Panc1 (cell line): ENCODE results near the gene AURKAIP1. TPM values are rescaled to one million over a fixed set of nuclear protein-coding genes. Genes with fewer than 3 reads are reported as not detected.

Experiments used
- ATAC-seq: fragments of 200-7000 bp; cut with Tn5 transposase; 2 replicates; pipeline ENCODE4 v1.9.1; 2020; ENCODE audit warnings: mild to moderate bottlenecking, moderate library complexity
- BruUV-seq: library from RNA; stranded (reverse); fragments of 400-500 nt; replicated peaks from 2 replicates; lab custom pipeline; 2021; lab: Mats Ljungman, UMichigan
- CTCF ChIA-PET: fragments of 300-600 bp; sonication (Branson Sonifier 250); formaldehyde crosslinking; loops from one replicate; lab custom pipeline; 2022; ENCODE audit warnings: antibody characterized with exemption; lab: Charles Lee
- POLR2A ChIA-PET: fragments of 300-600 bp; sonication (Branson Sonifier 250); formaldehyde crosslinking; loops from one replicate; lab custom pipeline; 2022; ENCODE audit warnings: antibody characterized with exemption; lab: Charles Lee
- DNase-seq: peaks from one replicate; pipeline ENCODE4 v3.0.0-alpha.2; 2010; ENCODE audit warnings: low read depth, low spot score
- H3K27ac ChIP-seq: 2 replicates; pipeline ENCODE4 v1.5.1; 2011; ENCODE audit warnings: mild to moderate bottlenecking, low read length, inconsistent platforms
- H3K27me3 ChIP-seq: fragments of 200-500 bp; sonication (Bioruptor generic); 2 replicates; pipeline ENCODE4 v1.6.0; 2014; ENCODE audit warnings: low read length, inconsistent platforms; ENCODE audit not compliant: control insufficient read depth, insufficient read depth
- H3K36me3 ChIP-seq: fragments of 200-500 bp; sonication (Bioruptor generic); 2 replicates; pipeline ENCODE4 v1.5.1; 2014; ENCODE audit warnings: inconsistent platforms, mild to moderate bottlenecking, low read length, moderate library complexity; ENCODE audit not compliant: control insufficient read depth, insufficient read depth
- H3K4me1 ChIP-seq: 2 replicates; pipeline ENCODE4 v1.5.1; 2011; ENCODE audit warnings: inconsistent platforms, mild to moderate bottlenecking, low read length, moderate library complexity; ENCODE audit not compliant: control insufficient read depth, insufficient read depth
- H3K4me3 ChIP-seq, 2 experiments: 2 replicates each; pipeline ENCODE4 v1.5.1; 2011 to 2012; ENCODE audit warnings: low read depth in 2 of 2, low read length in 2 of 2, mild to moderate bottlenecking in 2 of 2, inconsistent platforms in 1 of 2, moderate library complexity in 1 of 2
- H3K9me3 ChIP-seq: fragments of 200-500 bp; sonication (Bioruptor generic); 2 replicates; pipeline ENCODE4 v1.5.1; 2014; ENCODE audit warnings: low read depth, mild to moderate bottlenecking, inconsistent platforms, low read length, moderate library complexity; ENCODE audit not compliant: control insufficient read depth, insufficient read depth
- POLR2AphosphoS5 ChIP-seq: IDR thresholded peaks from 2 replicates; pipeline ENCODE4 v1.6.1; 2012; ENCODE audit warnings: mild to moderate bottlenecking, low read depth, low read length, moderate library complexity
- REST ChIP-seq, 2 experiments: IDR thresholded peaks; 2 replicates each; pipeline ENCODE4 v1.6.1; 2011 to 2012; ENCODE audit warnings: low read depth in 2 of 2, control low read depth in 1 of 2, low read length in 1 of 2, mild to moderate bottlenecking in 1 of 2, moderate library complexity in 1 of 2; ENCODE audit not compliant: insufficient read depth in 1 of 2
- SIN3A ChIP-seq: IDR thresholded peaks from 2 replicates; pipeline ENCODE4 v1.6.1; 2012; ENCODE audit warnings: low read depth, mild to moderate bottlenecking, low read length, moderate library complexity, borderline replicate concordance; ENCODE audit not compliant: insufficient read depth
- TCF7L2 ChIP-seq: IDR thresholded peaks from 2 replicates; pipeline ENCODE4 v1.6.1; 2011; ENCODE audit warnings: mild to moderate bottlenecking, low read depth, low read length, inconsistent platforms
- in situ Hi-C: cut with HindIII; loops from 2 replicates; pipeline ENCODE4 v1.10.0; 2016; ENCODE audit warnings: low sequenced_read_pairs, low pct_unique_long_range_greater_than_20kb
- intact Hi-C: fragments of 100-400 bp; cut with micrococcal nuclease; formaldehyde crosslinking; loops from one replicate; pipeline ENCODE4 v1.10.0; 2022; ENCODE audit not compliant: unreplicated experiment
- total RNA-seq: library from RNA; stranded (reverse); gene quantifications from one replicate; pipeline ENCODE4 v1.2.1, GENCODE V29; 2021; ENCODE audit not compliant: unreplicated experiment
- TF ChIP-seq, protein P1 (sequence below): fragments of 450-650 bp; IDR thresholded peaks from 2 replicates; pipeline ENCODE4 v1.5.1; 2017; ENCODE audit warnings: mild to moderate bottlenecking

Gene AURKAIP1
- total RNA-seq, 1 experiment from 2014 or later = 335 TPM

DNA sequence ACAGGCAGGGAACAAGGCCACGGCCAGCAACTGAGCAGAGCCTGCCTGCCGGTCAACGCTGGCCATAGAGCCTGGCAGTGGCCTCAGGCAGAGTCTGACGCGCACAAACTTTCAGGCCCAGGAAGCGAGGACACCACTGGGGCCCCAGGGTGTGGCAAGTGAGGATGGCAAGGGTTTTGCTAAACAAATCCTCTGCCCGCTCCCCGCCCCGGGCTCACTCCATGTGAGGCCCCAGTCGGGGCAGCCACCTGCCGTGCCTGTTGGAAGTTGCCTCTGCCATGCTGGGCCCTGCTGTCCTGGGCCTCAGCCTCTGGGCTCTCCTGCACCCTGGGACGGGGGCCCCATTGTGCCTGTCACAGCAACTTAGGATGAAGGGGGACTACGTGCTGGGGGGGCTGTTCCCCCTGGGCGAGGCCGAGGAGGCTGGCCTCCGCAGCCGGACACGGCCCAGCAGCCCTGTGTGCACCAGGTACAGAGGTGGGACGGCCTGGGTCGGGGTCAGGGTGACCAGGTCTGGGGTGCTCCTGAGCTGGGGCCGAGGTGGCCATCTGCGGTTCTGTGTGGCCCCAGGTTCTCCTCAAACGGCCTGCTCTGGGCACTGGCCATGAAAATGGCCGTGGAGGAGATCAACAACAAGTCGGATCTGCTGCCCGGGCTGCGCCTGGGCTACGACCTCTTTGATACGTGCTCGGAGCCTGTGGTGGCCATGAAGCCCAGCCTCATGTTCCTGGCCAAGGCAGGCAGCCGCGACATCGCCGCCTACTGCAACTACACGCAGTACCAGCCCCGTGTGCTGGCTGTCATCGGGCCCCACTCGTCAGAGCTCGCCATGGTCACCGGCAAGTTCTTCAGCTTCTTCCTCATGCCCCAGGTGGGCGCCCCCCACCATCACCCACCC is 43.7 kb downstream of the AURKAIP1 start, which contains the start of gene TAS1R3:
Gene TAS1R3 (plus strand): TSS at position 213 of the 898 bp plus-strand sequence. CDS start 66 bp downstream, at position 279.
- no peak within 1 kb of the TSS for H3K4me3 ChIP-seq
- peak; percentile 9; the same call in 1 of the 2 replicates for ATAC-seq
- no TSS peak for BruUV-seq
- H3K27me3 ChIP-seq = no peaks in the 10 kb centered on the region
- H3K27ac ChIP-seq = no peak within 1 kb of the TSS
- no peak for DNase-seq
- intact Hi-C loops (no loop called here), in situ Hi-C loops (no loop called here)
- H3K9me3 ChIP-seq = no peaks in the 10 kb centered on the region
- peaks cover 2% of the 10 kb centered on the region; the same call in 1 of the 2 replicates for H3K4me1 ChIP-seq
- TF ChIP-seq REST (IDR thresholded peaks at IDR 0.05; ENCODE audit: insufficient read depth in 1 of 2, low read depth in 2 of 2, low read length in 1 of 2) (no peak), TCF7L2 (no peak), SIN3A (no peak), POLR2AphosphoS5 (no peak)
- TF ChIP-seq, protein P1, sequence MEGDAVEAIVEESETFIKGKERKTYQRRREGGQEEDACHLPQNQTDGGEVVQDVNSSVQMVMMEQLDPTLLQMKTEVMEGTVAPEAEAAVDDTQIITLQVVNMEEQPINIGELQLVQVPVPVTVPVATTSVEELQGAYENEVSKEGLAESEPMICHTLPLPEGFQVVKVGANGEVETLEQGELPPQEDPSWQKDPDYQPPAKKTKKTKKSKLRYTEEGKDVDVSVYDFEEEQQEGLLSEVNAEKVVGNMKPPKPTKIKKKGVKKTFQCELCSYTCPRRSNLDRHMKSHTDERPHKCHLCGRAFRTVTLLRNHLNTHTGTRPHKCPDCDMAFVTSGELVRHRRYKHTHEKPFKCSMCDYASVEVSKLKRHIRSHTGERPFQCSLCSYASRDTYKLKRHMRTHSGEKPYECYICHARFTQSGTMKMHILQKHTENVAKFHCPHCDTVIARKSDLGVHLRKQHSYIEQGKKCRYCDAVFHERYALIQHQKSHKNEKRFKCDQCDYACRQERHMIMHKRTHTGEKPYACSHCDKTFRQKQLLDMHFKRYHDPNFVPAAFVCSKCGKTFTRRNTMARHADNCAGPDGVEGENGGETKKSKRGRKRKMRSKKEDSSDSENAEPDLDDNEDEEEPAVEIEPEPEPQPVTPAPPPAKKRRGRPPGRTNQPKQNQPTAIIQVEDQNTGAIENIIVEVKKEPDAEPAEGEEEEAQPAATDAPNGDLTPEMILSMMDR = no peak
- ChIA-PET CTCF (no interaction called here), POLR2A (no interaction called here)
- H3K36me3 ChIP-seq = no peaks in the 10 kb centered on the region

DNA sequence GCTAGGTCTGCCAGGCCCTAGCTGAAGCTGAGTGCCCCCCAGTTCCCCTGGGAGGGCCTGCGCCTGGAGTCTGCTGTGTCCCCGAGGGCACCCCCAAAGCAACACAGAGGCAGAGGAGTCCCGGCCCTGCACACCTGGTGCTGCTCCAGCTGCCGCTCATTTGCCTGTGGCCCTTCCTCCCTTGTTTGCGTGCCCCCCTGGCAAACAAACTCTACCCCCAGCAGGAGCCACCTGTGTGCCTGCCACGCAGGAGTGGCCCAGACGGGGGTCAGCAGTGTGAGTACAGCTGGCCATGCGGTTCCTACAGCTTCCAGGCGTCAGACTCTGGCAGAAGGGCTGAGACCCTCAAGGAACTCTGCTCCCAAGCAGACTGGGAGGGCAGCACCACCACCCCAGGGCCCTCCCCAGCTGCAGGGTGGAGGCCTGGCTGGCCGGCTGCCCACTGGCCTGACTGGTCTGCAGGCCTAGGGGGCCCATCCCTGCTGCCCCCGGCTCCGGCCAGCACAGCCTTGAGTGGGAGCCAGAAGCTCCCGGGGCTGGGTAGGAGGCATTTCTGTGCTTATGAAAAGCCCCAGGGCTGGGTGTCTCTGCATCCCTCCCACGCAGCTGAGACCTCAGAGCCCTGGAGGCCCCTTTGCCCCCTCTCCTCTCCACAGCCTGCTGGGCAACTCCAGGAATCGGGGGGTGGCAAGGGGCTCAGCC is 44.5 kb downstream of the AURKAIP1 start:
- no peaks in the 10 kb centered on the region for H3K9me3 ChIP-seq
- in situ Hi-C loops (no loop called here), intact Hi-C loops (no loop called here)
- no peak overlapping the region for H3K27ac ChIP-seq
- no peaks in the 10 kb centered on the region for H3K27me3 ChIP-seq
- TF ChIP-seq, protein P1 = no peak
- TF ChIP-seq POLR2AphosphoS5 = no peak
- TF ChIP-seq SIN3A = no peak
- no peak for TF ChIP-seq TCF7L2
- no peak for TF ChIP-seq REST (IDR thresholded peaks at IDR 0.05; ENCODE audit: insufficient read depth in 1 of 2, low read depth in 2 of 2, low read length in 1 of 2)
- BruUV-seq = no TSS peak
- ATAC-seq (no peak), DNase-seq (no peak)
- ChIA-PET POLR2A (no interaction called here), CTCF (no interaction called here)
- H3K4me1 ChIP-seq = peaks cover 10% of the 10 kb centered on the region; the same call in 1 of the 2 replicates
- no peak overlapping the region for H3K4me3 ChIP-seq
- no peaks in the 10 kb centered on the region for H3K36me3 ChIP-seq
